HEK293 (cell line): ENCODE results near the gene GPS1.
A peak's percentile ranks its signal among the peaks of the same experiment; 100 is the strongest.

Source experiments
- CTCF ChIA-PET: fragments of 350-600 bp; formaldehyde crosslinking; extraction: SDS; loops from one replicate; lab custom pipeline; 2021; ENCODE audit warnings: antibody characterized with exemption; lab: Yijun Ruan, JAX
- POLR2A ChIA-PET: fragments of 300-600 bp; formaldehyde crosslinking; extraction: SDS; loops from one replicate; lab custom pipeline; 2020; ENCODE audit warnings: antibody characterized with exemption, inconsistent platforms; lab: Yijun Ruan, JAX
- H3K27ac ChIP-seq: fragments of 200-500 bp; sonication (Bioruptor generic); 2 replicates; pipeline ENCODE4 v1.5.1; 2014; ENCODE audit warnings: low read depth, low read length, control low read depth, inconsistent platforms; ENCODE audit errors: extremely low read depth
- H3K36me3 ChIP-seq, 2 experiments: fragments of 200-500 bp in 1 of 2; sonication (Bioruptor generic) in 1 of 2; 1 replicate in 1 of 2; 2 replicates in 1 of 2; pipeline ENCODE4 v1.5.1; 2014 to 2017; ENCODE audit warnings: inconsistent platforms in 2 of 2, low read length in 2 of 2; ENCODE audit not compliant: control insufficient read depth in 2 of 2, insufficient read depth in 1 of 2
- H3K4me1 ChIP-seq: fragments of 200-500 bp; sonication (Bioruptor generic); 2 replicates; pipeline ENCODE4 v1.5.1; 2014; ENCODE audit warnings: mild to moderate bottlenecking, low read length, inconsistent platforms; ENCODE audit not compliant: control insufficient read depth, insufficient read depth
- H3K4me3 ChIP-seq: 2 replicates; pipeline ENCODE4 v1.5.1; 2011; ENCODE audit warnings: low read depth, mild to moderate bottlenecking, control low read depth, low read length, moderate library complexity
- H3K9me3 ChIP-seq: fragments of 200-500 bp; sonication (Bioruptor generic); 2 replicates; pipeline ENCODE4 v1.5.1; 2014; ENCODE audit warnings: low read depth, low read length, inconsistent platforms; ENCODE audit not compliant: control insufficient read depth, insufficient read depth
- BCL11A ChIP-seq: fragments of 450-650 bp; formaldehyde crosslinking; IDR thresholded peaks from 2 replicates; pipeline ENCODE4 v1.5.1; 2016; ENCODE audit warnings: low read depth, missing biosample characterization, missing genetic modification characterization
- BCL11B ChIP-seq: fragments of 450-650 bp; formaldehyde crosslinking; IDR thresholded peaks from 2 replicates; pipeline ENCODE4 v1.5.1; 2016; ENCODE audit warnings: low read depth, missing biosample characterization, missing genetic modification characterization
- FEZF1 ChIP-seq: fragments of 450-650 bp; formaldehyde crosslinking; IDR thresholded peaks from 2 replicates; pipeline ENCODE4 v1.5.1; 2016; ENCODE audit warnings: missing biosample characterization, missing genetic modification characterization
- GLIS1 ChIP-seq: fragments of 450-650 bp; formaldehyde crosslinking; IDR thresholded peaks from 2 replicates; pipeline ENCODE4 v1.5.1; 2016; ENCODE audit warnings: missing biosample characterization, missing genetic modification characterization
- GLIS2 ChIP-seq: fragments of 450-650 bp; formaldehyde crosslinking; IDR thresholded peaks from 2 replicates; pipeline ENCODE4 v1.5.1; 2016; ENCODE audit warnings: missing biosample characterization, missing genetic modification characterization
- HOXC10 ChIP-seq: sonication (generic); formaldehyde crosslinking; IDR thresholded peaks from 2 replicates; pipeline ENCODE4 v1.8.1; 2023; ENCODE audit warnings: mild to moderate bottlenecking, missing genetic modification reagents
- MEIS1 ChIP-seq: sonication (generic); formaldehyde crosslinking; IDR thresholded peaks from 2 replicates; pipeline ENCODE4 v1.8.1; 2022; ENCODE audit warnings: missing genetic modification reagents, mild to moderate bottlenecking, borderline replicate concordance
- SP2 ChIP-seq: fragments of 450-650 bp; formaldehyde crosslinking; IDR thresholded peaks from 2 replicates; pipeline ENCODE4 v1.5.1; 2016; ENCODE audit warnings: missing biosample characterization, missing genetic modification characterization
- ZIC2 ChIP-seq: fragments of 450-650 bp; formaldehyde crosslinking; IDR thresholded peaks from 2 replicates; pipeline ENCODE4 v1.5.1; 2016; ENCODE audit warnings: missing biosample characterization, missing genetic modification characterization
- ZNF169 ChIP-seq: fragments of 450-650 bp; formaldehyde crosslinking; IDR thresholded peaks from 2 replicates; pipeline ENCODE4 v1.5.1; 2016; ENCODE audit warnings: missing biosample characterization, missing genetic modification characterization
- ZNF221 ChIP-seq: fragments of 450-650 bp; formaldehyde crosslinking; IDR thresholded peaks from 2 replicates; pipeline ENCODE4 v1.5.1; 2017; ENCODE audit warnings: missing biosample characterization, missing genetic modification characterization, borderline replicate concordance
- ZNF335 ChIP-seq: fragments of 450-650 bp; formaldehyde crosslinking; conservative IDR thresholded peaks from 2 replicates; pipeline ENCODE4 v1.5.1; 2016; ENCODE audit warnings: missing biosample characterization, missing genetic modification characterization
- ZNF416 ChIP-seq: fragments of 450-650 bp; formaldehyde crosslinking; IDR thresholded peaks from 2 replicates; pipeline ENCODE4 v1.5.1; 2016; ENCODE audit warnings: missing biosample characterization, missing genetic modification characterization
- ZNF423 ChIP-seq: fragments of 450-650 bp; formaldehyde crosslinking; IDR thresholded peaks from 2 replicates; pipeline ENCODE4 v1.5.1; 2016; ENCODE audit warnings: missing biosample characterization, missing genetic modification characterization
- ZNF514 ChIP-seq: fragments of 450-650 bp; formaldehyde crosslinking; IDR thresholded peaks from 2 replicates; pipeline ENCODE4 v1.5.1; 2016; ENCODE audit warnings: missing biosample characterization, missing genetic modification characterization
- ZNF571 ChIP-seq: fragments of 450-650 bp; formaldehyde crosslinking; IDR thresholded peaks from 2 replicates; pipeline ENCODE4 v1.5.0; 2017; ENCODE audit warnings: missing biosample characterization, missing genetic modification characterization
- ZNF624 ChIP-seq: fragments of 450-650 bp; formaldehyde crosslinking; IDR thresholded peaks from 2 replicates; pipeline ENCODE4 v1.5.1; 2017; ENCODE audit warnings: missing biosample characterization, missing genetic modification characterization
- ZNF776 ChIP-seq: fragments of 450-650 bp; formaldehyde crosslinking; IDR thresholded peaks from 2 replicates; pipeline ENCODE4 v1.5.0; 2017; ENCODE audit warnings: missing biosample characterization, missing genetic modification characterization, borderline replicate concordance
- ZNF792 ChIP-seq: fragments of 450-650 bp; formaldehyde crosslinking; IDR thresholded peaks from 2 replicates; pipeline ENCODE4 v1.5.1; 2016; ENCODE audit warnings: missing biosample characterization, missing genetic modification characterization
- TF ChIP-seq, protein P1 (sequence below): fragments of 450-650 bp; formaldehyde crosslinking; conservative IDR thresholded peaks from 2 replicates; pipeline ENCODE4 v1.5.1; 2016; ENCODE audit warnings: low read depth, missing biosample characterization, missing genetic modification characterization
- TF ChIP-seq, protein P2 (sequence below): fragments of 450-650 bp; formaldehyde crosslinking; optimal IDR thresholded peaks from 2 replicates; pipeline ENCODE3; 2016; ENCODE audit warnings: missing biosample characterization, mild to moderate bottlenecking, missing genetic modification characterization
- TF ChIP-seq, protein P3 (sequence below): fragments of 450-650 bp; formaldehyde crosslinking; IDR thresholded peaks from 2 replicates; pipeline ENCODE4 v1.5.1; 2016; ENCODE audit warnings: missing biosample characterization, missing genetic modification characterization

GPS1 gene

DNA sequence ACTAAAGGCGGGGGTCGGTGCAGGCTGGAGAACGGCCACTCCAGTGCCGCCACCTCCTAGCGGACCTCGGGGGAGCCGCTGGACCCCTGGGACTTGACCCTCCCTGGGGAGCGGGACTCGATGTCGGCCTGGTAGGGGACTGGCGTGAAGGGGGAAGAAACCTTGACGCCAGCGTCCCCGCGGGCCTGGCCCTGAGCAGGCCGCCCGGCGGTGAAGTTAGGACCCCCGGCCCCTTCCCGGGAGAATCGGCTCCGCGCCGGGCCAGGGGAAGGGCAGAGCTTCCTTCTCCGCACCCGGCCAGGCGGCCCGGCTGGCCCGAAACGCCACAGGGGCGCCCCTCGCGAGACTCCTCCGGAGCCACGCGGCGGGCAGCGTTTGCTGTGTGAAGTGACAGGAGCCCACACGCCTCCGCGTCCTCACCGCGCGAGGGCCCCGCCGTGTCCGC lies 13.5 kb downstream of the GPS1 start:
- Histone ChIP-seq H3K9me3 (no peaks in the 10 kb centered on the region), H3K36me3 (peaks cover 0 to 44% of the 10 kb centered on the region in 2 experiments; a peak in 1 of 3 replicates), H3K27ac (peak overlapping the region; percentile 95), H3K4me1 (peaks cover 7% of the 10 kb centered on the region; the same call in 1 of the 2 replicates), H3K4me3 (peak overlapping the region; percentile 83)
- POLR2A ChIA-PET, result interaction anchor here (0.6 to 2.5 kb wide), 7 partner anchors 12 to 30 kb away, joined by 3 to 19 read pairs (median 4); partner anchors contain the start of genes DCXR and GPS1
- CTCF ChIA-PET, result interaction anchor here (0.6 to 1.9 kb wide), 3 partner anchors 11 to 92 kb away, joined by 3 to 5 read pairs (median 3); no protein-coding TSS in a partner anchor
- TF ChIP-seq ZNF416 (tag by site-specific recombination) (no peak), ZIC2 (tag by site-specific recombination) (peak; percentile 54; the same call in 1 of the 2 replicates), GLIS1 (tag by site-specific recombination) (0 out of 2 replicates have a peak, but pooled peaks have one; percentile 12), ZNF423 (tag by site-specific recombination) (0 out of 2 replicates have a peak, but pooled peaks have one; percentile 23), BCL11A (no peak), ZNF571 (tag by site-specific recombination) (no peak), ZNF792 (tag by site-specific recombination) (no peak), ZNF335 (tag by site-specific recombination) (peak; percentile 73), MEIS1 (0 out of 2 replicates have a peak, but pooled peaks have one; percentile 13), BCL11B (tag by site-specific recombination) (0 out of 2 replicates have a peak, but pooled peaks have one; percentile 7), ZNF514 (no peak), HOXC10 (CRISPR knock-in tag) (0 out of 2 replicates have a peak, but pooled peaks have one; percentile 17), GLIS2 (tag by site-specific recombination) (peak; percentile 74; the same call in 1 of the 2 replicates), ZNF169 (tag by site-specific recombination) (no peak)
- TF ChIP-seq, protein P1, sequence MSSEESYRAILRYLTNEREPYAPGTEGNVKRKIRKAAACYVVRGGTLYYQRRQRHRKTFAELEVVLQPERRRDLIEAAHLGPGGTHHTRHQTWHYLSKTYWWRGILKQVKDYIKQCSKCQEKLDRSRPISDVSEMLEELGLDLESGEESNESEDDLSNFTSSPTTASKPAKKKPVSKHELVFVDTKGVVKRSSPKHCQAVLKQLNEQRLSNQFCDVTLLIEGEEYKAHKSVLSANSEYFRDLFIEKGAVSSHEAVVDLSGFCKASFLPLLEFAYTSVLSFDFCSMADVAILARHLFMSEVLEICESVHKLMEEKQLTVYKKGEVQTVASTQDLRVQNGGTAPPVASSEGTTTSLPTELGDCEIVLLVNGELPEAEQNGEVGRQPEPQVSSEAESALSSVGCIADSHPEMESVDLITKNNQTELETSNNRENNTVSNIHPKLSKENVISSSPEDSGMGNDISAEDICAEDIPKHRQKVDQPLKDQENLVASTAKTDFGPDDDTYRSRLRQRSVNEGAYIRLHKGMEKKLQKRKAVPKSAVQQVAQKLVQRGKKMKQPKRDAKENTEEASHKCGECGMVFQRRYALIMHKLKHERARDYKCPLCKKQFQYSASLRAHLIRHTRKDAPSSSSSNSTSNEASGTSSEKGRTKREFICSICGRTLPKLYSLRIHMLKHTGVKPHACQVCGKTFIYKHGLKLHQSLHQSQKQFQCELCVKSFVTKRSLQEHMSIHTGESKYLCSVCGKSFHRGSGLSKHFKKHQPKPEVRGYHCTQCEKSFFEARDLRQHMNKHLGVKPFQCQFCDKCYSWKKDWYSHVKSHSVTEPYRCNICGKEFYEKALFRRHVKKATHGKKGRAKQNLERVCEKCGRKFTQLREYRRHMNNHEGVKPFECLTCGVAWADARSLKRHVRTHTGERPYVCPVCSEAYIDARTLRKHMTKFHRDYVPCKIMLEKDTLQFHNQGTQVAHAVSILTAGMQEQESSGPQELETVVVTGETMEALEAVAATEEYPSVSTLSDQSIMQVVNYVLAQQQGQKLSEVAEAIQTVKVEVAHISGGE (tag by site-specific recombination), result peak; percentile 32; the same call in 1 of the 2 replicates
- TF ChIP-seq, protein P2, sequence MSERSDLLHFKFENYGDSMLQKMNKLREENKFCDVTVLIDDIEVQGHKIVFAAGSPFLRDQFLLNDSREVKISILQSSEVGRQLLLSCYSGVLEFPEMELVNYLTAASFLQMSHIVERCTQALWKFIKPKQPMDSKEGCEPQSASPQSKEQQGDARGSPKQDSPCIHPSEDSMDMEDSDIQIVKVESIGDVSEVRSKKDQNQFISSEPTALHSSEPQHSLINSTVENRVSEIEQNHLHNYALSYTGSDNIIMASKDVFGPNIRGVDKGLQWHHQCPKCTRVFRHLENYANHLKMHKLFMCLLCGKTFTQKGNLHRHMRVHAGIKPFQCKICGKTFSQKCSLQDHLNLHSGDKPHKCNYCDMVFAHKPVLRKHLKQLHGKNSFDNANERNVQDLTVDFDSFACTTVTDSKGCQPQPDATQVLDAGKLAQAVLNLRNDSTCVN (tag by site-specific recombination), result peak; percentile 53

DNA sequence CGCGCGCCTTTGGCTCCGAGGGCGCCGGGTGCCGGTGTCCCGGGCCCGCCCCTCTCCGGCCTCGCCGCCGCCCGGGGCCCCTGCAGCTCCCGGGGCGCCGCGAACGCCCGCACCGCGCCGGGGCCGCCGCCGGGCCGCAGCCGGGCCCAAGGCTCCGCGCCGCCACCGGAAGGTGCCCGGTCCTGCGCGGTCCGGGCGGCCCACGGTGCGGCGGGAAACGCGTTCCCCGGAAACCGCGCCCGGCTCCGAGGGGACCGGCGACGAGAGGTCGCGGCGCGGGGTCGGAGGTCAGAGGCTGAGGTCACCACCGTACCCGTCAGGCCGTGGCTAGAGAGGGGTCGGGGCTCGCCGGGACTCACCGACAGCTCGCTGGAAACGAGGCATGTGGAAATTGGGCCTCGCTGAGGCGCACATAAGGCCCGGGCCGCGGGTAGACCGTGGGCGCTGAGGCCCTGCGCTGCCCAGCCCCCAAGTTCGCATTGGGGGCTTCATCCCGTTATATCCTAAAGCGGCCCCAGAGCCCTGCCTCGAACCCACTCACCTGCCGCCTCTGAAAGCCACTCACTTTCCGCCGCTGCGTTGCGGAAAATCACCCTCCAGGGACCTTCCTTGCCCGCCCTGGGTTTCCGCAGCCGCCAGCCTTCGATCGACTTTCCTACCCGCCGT lies 14.1 kb downstream of the GPS1 start, which contains the start of gene DUS1L:
Gene DUS1L, minus strand, starts transcription at position 167 of the 666 bp plus-strand sequence. CDS start 745 bp downstream, outside the sequence.
- H3K27ac ChIP-seq, result peak within 1 kb of the TSS; percentile 95
- no peaks in the 10 kb centered on the region for H3K9me3 ChIP-seq
- CTCF ChIA-PET, result interaction anchor here (0.7 to 1.9 kb wide), 6 partner anchors 10 to 107 kb away, joined by 3 to 5 read pairs (median 3); no protein-coding TSS in a partner anchor
- H3K4me3 ChIP-seq, result peak within 1 kb of the TSS; percentile 83
- H3K36me3 ChIP-seq, result peaks cover 0 to 39% of the 10 kb centered on the region in 2 experiments; a peak in 1 of 3 replicates
- POLR2A ChIA-PET, result interaction anchor here (0.8 to 2.5 kb wide), 6 partner anchors 11 to 33 kb away, joined by 3 to 12 read pairs (median 5); partner anchors contain the start of genes DCXR, FASN and GPS1
- H3K4me1 ChIP-seq, result peaks cover 7% of the 10 kb centered on the region; the same call in 1 of the 2 replicates
- TF ChIP-seq ZNF221 (tag by site-specific recombination) (0 out of 2 replicates have a peak, but pooled peaks have one; percentile 63), FEZF1 (tag by site-specific recombination) (peak; percentile 40), ZNF624 (no peak), ZNF776 (no peak), SP2 (peak; percentile 35; the same call in 1 of the 2 replicates)
- TF ChIP-seq, protein P3, sequence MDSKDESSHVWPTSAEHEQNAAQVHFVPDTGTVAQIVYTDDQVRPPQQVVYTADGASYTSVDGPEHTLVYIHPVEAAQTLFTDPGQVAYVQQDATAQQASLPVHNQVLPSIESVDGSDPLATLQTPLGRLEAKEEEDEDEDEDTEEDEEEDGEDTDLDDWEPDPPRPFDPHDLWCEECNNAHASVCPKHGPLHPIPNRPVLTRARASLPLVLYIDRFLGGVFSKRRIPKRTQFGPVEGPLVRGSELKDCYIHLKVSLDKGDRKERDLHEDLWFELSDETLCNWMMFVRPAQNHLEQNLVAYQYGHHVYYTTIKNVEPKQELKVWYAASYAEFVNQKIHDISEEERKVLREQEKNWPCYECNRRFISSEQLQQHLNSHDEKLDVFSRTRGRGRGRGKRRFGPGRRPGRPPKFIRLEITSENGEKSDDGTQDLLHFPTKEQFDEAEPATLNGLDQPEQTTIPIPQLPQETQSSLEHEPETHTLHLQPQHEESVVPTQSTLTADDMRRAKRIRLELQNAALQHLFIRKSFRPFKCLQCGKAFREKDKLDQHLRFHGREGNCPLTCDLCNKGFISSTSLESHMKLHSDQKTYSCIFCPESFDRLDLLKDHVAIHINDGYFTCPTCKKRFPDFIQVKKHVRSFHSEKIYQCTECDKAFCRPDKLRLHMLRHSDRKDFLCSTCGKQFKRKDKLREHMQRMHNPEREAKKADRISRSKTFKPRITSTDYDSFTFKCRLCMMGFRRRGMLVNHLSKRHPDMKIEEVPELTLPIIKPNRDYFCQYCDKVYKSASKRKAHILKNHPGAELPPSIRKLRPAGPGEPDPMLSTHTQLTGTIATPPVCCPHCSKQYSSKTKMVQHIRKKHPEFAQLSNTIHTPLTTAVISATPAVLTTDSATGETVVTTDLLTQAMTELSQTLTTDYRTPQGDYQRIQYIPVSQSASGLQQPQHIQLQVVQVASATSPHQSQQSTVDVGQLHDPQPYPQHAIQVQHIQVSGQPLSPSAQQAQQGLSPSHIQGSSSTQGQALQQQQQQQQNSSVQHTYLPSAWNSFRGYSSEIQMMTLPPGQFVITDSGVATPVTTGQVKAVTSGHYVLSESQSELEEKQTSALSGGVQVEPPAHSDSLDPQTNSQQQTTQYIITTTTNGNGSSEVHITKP (tag by site-specific recombination), result no peak
- TF ChIP-seq, protein P2 (tag by site-specific recombination), result peak; percentile 75
